ENCODE measurements around the gene WDSUB1. TPM values are rescaled to one million over a fixed set of nuclear protein-coding genes. Genes with fewer than 3 reads are reported as not detected.

WDSUB1 gene
- total RNA-seq, 2 donors from 2014 or later = 4.4 to 5.9 TPM

GRCh38 chr2:159226608-159227385 is 59.7 kb downstream of the WDSUB1 start:
- peaks cover 3% of the 10 kb centered on the region for H3K36me3 Mint-ChIP-seq (ENCODE audit: low read depth)
- peaks cover 8% of the 10 kb centered on the region for H3K27me3 Mint-ChIP-seq
- no peak overlapping the region for H3K4me3 Mint-ChIP-seq
- DNase-seq (no peak), ATAC-seq (no peak)
- H3K4me1 Mint-ChIP-seq = peaks cover 2% of the 10 kb centered on the region
- no peaks in the 10 kb centered on the region for H3K9me3 ChIP-seq (ENCODE audit: control insufficient read depth, low read length, poor library complexity, severe bottlenecking)
- H3K27ac Mint-ChIP-seq = no peak overlapping the region

DNA sequence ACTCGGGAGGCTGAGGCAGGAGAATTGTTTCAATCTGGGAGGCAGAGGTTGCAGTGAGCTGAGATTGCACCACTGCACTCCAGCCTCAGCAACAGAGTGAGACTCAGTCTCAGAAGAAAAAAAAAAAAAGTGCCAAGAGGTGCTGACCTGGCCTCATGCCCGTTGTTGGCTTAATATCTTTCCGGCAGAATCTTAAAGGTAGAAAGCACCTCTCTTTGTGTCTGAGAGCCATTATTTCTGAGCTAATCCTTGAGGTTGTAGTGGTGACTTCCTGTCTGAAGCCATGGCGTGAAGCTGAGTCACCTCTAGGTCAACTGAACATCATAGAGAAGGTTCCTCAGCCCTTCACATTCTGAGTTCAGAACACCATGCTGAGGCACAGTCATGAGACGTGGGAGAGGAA is 60.4 kb downstream of the WDSUB1 start:
- H3K27ac Mint-ChIP-seq = no peak overlapping the region
- peaks cover 3% of the 10 kb centered on the region for H3K36me3 Mint-ChIP-seq (ENCODE audit: low read depth)
- peaks cover 2% of the 10 kb centered on the region for H3K4me1 Mint-ChIP-seq
- no peaks in the 10 kb centered on the region for H3K9me3 ChIP-seq (ENCODE audit: control insufficient read depth, low read length, poor library complexity, severe bottlenecking)
- no peak overlapping the region for H3K4me3 Mint-ChIP-seq
- H3K27me3 Mint-ChIP-seq = peaks cover 8% of the 10 kb centered on the region
- ATAC-seq = peak; percentile 69
- no peak for DNase-seq

DNA sequence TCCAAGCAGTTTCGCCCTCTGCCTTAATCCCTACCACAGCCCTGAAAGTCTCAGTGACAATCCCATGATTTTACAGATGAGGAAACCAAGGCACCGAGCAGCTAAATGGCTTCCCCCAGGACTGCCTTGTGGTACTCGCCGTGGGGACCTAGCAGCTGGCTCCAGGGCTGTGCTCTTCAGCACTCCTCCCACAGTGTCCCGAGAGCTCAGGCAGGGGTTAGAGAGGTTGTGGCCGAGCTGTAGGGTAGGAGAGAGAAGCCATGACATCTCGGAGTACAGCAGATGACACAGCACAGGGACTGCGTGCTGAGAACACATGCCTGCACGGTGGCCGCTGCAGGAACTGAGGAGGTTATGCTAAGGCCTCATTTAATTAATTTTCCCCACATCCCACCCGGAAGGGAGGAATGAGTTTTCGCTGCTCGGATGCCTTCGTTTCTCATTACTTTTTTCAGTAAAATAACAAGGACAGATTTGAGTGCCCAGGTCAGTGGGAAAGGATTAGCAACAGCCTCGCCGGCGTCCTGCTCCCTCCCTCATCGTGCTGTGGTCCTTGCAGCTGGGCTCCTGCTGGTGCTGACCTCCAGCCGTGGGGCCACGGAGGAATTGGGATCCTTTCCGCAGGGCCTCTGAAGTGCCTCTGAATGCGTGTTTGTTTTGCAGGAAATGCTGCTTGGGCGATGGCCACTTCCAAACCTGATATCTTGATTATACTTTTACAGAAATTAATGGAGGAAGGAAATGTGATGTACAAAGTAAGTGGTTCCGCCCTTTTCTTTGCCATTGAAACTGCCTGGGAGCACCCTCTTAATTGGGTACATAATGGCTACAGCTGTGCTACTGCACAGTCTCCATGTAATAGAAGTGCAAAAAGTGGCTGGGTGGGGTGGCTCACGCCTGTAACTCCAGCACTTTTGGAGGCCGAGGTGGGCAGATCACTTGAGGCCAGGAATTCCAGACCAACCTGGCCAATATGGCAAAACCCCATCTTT is 61.2 kb downstream of the WDSUB1 start:
- no peak for ATAC-seq
- Mint-ChIP-seq H3K4me1 (peaks cover 2% of the 10 kb centered on the region), H3K27ac (no peak overlapping the region), H3K4me3 (no peak overlapping the region), H3K27me3 (peaks cover 8% of the 10 kb centered on the region), H3K36me3 (ENCODE audit: low read depth) (peaks cover 3% of the 10 kb centered on the region)
- no peaks in the 10 kb centered on the region for H3K9me3 ChIP-seq (ENCODE audit: control insufficient read depth, low read length, poor library complexity, severe bottlenecking)
- no peak for DNase-seq

- no peaks in the 10 kb centered on the region for H3K36me3 Mint-ChIP-seq (ENCODE audit: low read depth)
Measured at GRCh38 chr2:159224061-159224813, 62.3 kb downstream of the WDSUB1 start.

DNA sequence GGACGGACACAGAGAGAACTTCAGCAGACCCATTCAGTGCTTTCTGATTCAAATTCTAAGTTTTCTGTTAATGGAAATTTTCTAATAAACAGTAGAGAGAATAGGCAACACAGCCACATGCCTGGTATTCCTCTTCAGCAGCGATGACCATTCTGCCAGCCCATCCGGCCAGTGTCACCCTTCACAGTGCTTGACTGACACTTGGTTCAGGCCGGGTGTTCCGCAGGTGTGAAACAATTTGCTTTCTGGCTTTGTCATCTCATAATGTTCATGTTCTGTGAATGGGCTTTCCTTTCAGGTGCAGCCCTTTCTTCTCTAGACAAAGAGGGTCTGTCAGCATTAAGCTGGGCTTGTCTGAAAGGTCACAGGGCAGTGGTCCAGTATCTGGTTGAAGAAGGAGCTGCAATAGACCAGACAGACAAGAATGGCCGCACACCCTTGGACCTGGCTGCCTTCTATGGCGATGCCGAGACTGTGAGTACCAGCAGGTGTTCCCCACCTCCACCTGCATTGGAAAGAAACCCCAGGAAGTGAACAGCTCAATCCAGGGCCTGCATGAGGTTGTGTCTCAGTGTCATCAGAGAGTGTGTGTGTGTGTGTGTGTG is 67.0 kb downstream of the WDSUB1 start:
- H3K4me1 Mint-ChIP-seq = no peaks in the 10 kb centered on the region
- ATAC-seq (no peak), DNase-seq (no peak)
- peaks cover 8% of the 10 kb centered on the region for H3K27me3 Mint-ChIP-seq
- no peak overlapping the region for H3K4me3 Mint-ChIP-seq
- H3K9me3 ChIP-seq (ENCODE audit: control insufficient read depth, low read length, poor library complexity, severe bottlenecking) = no peaks in the 10 kb centered on the region
- H3K27ac Mint-ChIP-seq = no peak overlapping the region
- H3K36me3 Mint-ChIP-seq (ENCODE audit: low read depth) = no peaks in the 10 kb centered on the region

More at GRCh38 chr2:159224061-159224813, 62.3 kb downstream of the WDSUB1 start:
- Mint-ChIP-seq H3K27me3 (peaks cover 8% of the 10 kb centered on the region), H3K4me3 (no peak overlapping the region), H3K4me1 (peaks cover 2% of the 10 kb centered on the region), H3K27ac (no peak overlapping the region)
- no peak for ATAC-seq
- no peaks in the 10 kb centered on the region for H3K9me3 ChIP-seq (ENCODE audit: control insufficient read depth, low read length, poor library complexity, severe bottlenecking)
- DNase-seq = no peak

- Mint-ChIP-seq H3K36me3 (ENCODE audit: low read depth) (no peaks in the 10 kb centered on the region), H3K4me3 (no peak overlapping the region), H3K4me1 (no peaks in the 10 kb centered on the region), H3K27me3 (peaks cover 4% of the 10 kb centered on the region), H3K27ac (no peak overlapping the region)
- no peaks in the 10 kb centered on the region for H3K9me3 ChIP-seq (ENCODE audit: control insufficient read depth, low read length, poor library complexity, severe bottlenecking)
- no peak for DNase-seq
- no peak for ATAC-seq
Measured at GRCh38 chr2:159218389-159218788, 68.1 kb downstream of the WDSUB1 start.

DNA sequence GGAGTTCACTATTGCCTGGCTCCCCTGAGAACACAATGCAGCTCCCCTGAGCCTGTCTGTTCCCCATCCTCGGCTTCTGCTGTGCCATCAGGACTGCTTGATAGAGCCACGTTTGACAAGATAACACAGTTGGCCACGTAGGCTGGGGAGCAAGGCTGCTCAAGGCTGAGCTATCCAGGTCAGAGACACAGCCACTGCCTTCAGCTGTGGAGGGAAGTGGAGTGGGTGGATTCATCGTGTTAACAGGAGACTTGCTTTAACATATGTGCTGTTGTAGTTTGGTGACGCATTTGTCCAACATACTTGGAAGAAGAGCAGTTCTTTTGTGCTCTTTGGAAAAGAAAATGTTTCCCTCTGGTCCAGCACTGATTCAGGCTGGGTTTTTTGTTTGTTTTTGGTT is 68.8 kb downstream of the WDSUB1 start:
- H3K27ac Mint-ChIP-seq = no peak overlapping the region
- no peak for ATAC-seq

DNA sequence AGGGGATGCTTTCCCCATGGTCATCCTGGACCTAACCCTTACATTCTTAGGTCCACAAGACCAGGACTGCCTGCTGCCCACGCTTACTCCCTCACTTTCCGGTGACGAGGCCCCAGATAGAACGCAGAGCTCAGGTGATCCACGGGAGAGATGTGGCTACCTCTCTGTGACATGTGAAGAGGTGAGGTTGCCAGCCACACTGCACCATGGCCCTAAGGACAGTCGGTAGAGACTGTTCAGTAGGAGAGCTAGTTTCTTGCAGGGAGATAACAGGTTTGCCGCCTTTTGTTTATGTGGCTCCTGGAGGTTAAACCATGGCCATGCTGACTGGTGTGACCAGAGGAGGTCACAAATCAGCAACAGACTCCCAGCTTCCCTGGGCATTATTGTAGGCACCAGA is 71.4 kb downstream of the WDSUB1 start:
- peaks cover 5% of the 10 kb centered on the region for H3K4me1 Mint-ChIP-seq
- DNase-seq = no peak
- no peak for ATAC-seq
- H3K27ac Mint-ChIP-seq = no peak overlapping the region
- no peaks in the 10 kb centered on the region for H3K36me3 Mint-ChIP-seq (ENCODE audit: low read depth)
- H3K27me3 Mint-ChIP-seq = no peaks in the 10 kb centered on the region
- no peak overlapping the region for H3K4me3 Mint-ChIP-seq
- no peaks in the 10 kb centered on the region for H3K9me3 ChIP-seq (ENCODE audit: control insufficient read depth, low read length, poor library complexity, severe bottlenecking)

More for the DNA sequence above, 68.8 kb downstream of the WDSUB1 start:
- Mint-ChIP-seq H3K36me3 (ENCODE audit: low read depth) (no peaks in the 10 kb centered on the region), H3K27me3 (peaks cover 4% of the 10 kb centered on the region), H3K4me3 (no peak overlapping the region), H3K4me1 (no peaks in the 10 kb centered on the region)
- DNase-seq = no peak
- H3K9me3 ChIP-seq (ENCODE audit: control insufficient read depth, low read length, poor library complexity, severe bottlenecking) = no peaks in the 10 kb centered on the region

GRCh38 chr2:159214325-159214865 is 72.1 kb downstream of the WDSUB1 start:
- Mint-ChIP-seq H3K27ac (no peak overlapping the region), H3K36me3 (ENCODE audit: low read depth) (no peaks in the 10 kb centered on the region), H3K27me3 (no peaks in the 10 kb centered on the region), H3K4me1 (peaks cover 13% of the 10 kb centered on the region), H3K4me3 (no peak overlapping the region)
- no peaks in the 10 kb centered on the region for H3K9me3 ChIP-seq (ENCODE audit: control insufficient read depth, low read length, poor library complexity, severe bottlenecking)
- no peak for DNase-seq
- no peak for ATAC-seq

- H3K9me3 ChIP-seq (ENCODE audit: control insufficient read depth, low read length, poor library complexity, severe bottlenecking) = no peaks in the 10 kb centered on the region
- no peaks in the 10 kb centered on the region for H3K27me3 Mint-ChIP-seq
- peaks cover 14% of the 10 kb centered on the region for H3K4me1 Mint-ChIP-seq
- H3K36me3 Mint-ChIP-seq (ENCODE audit: low read depth) = no peaks in the 10 kb centered on the region
- H3K4me3 Mint-ChIP-seq = no peak overlapping the region
- H3K27ac Mint-ChIP-seq = no peak overlapping the region
- DNase-seq (no peak), ATAC-seq (no peak)
Measured at GRCh38 chr2:159213296-159213695, 73.2 kb downstream of the WDSUB1 start.

DNA sequence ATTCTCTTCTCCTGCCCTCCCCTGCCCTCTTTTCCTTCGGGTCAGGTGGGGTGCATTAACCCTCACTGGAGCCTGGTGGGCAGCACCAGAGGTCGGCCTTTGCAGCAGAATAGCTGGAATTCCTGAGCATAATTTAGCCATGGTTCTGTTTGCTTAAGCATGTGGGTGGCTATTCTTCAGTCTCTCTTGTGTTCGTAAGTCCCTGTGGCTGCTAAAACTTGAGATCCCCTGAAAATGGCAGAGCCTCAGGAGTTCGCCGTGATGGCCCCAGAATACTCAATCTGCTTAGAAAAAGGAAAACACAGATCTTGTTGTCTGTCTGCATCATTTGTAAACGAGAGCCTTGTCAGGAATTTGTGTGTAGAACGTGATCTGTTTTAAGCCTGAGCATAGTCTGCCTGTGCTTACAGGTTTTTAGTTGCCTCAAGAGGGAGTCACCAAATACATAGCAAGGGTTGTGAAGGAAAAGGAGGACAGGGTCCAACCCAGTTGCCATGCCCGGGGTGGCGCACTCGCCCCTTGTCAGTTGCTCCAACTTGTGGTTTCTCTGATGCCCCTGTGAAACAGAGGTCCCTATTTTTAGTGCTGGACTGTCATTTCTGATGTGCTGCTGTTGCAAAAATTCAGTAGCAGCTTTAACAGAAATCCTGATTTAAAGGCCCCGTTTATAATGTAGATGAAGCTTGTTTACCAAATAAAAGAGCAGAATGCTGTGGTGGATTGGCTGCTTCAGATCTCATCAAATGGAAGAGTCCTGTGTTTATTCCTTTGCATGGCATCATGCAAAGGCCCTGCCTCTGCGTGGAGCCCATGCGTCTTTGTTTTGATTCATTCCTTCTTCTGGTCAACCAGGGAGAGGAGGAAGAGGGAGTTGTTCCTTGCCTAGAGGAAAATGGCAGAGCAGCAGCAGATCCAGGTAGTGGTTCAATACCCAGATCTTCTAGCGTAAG is 74.8 kb downstream of the WDSUB1 start:
- Mint-ChIP-seq H3K27ac (peak overlapping the region; percentile 6), H3K4me1 (peaks cover 14% of the 10 kb centered on the region), H3K36me3 (ENCODE audit: low read depth) (no peaks in the 10 kb centered on the region), H3K4me3 (no peak overlapping the region), H3K27me3 (no peaks in the 10 kb centered on the region)
- no peaks in the 10 kb centered on the region for H3K9me3 ChIP-seq (ENCODE audit: control insufficient read depth, low read length, poor library complexity, severe bottlenecking)
- DNase-seq (no peak), ATAC-seq (no peak)
